Erythroblast (primary cell): ENCODE measurements around the gene FLT1.

Source experiments
- GATA1 ChIP-seq: IDR thresholded peaks from 2 replicates; pipeline ENCODE4 v1.6.1; 2011; ENCODE audit warnings: low read depth, mild to moderate bottlenecking, control low read depth, low read length, moderate library complexity
- POLR2A ChIP-seq: IDR thresholded peaks from 2 replicates; pipeline ENCODE4 v1.6.1; 2011; ENCODE audit warnings: mild to moderate bottlenecking, low read length

GRCh38 chr13:28499609-28500008, 4.7 kb upstream of the FLT1 start:
- TF ChIP-seq POLR2A (no peak), GATA1 (no peak)
